ENCODE measurements around the gene COL26A1.

COL26A1 gene

GRCh38 chr7:101536232-101536631 lies 173.6 kb downstream of the COL26A1 start:
- no peak overlapping the region for H3K4me3 ChIP-seq (replicated peaks; ENCODE audit: low read depth, low read length)
- H3K36me3 ChIP-seq (ENCODE audit: control insufficient read depth, insufficient read depth, low read length): no peaks in the 10 kb centered on the region
- TF ChIP-seq, protein P1, sequence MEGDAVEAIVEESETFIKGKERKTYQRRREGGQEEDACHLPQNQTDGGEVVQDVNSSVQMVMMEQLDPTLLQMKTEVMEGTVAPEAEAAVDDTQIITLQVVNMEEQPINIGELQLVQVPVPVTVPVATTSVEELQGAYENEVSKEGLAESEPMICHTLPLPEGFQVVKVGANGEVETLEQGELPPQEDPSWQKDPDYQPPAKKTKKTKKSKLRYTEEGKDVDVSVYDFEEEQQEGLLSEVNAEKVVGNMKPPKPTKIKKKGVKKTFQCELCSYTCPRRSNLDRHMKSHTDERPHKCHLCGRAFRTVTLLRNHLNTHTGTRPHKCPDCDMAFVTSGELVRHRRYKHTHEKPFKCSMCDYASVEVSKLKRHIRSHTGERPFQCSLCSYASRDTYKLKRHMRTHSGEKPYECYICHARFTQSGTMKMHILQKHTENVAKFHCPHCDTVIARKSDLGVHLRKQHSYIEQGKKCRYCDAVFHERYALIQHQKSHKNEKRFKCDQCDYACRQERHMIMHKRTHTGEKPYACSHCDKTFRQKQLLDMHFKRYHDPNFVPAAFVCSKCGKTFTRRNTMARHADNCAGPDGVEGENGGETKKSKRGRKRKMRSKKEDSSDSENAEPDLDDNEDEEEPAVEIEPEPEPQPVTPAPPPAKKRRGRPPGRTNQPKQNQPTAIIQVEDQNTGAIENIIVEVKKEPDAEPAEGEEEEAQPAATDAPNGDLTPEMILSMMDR (IDR thresholded peaks at IDR 0.05; ENCODE audit: insufficient read depth, low read length, poor library complexity, severe bottlenecking): no peak
- no peaks in the 10 kb centered on the region; the same call in 1 of the 2 replicates for H3K27me3 ChIP-seq (replicated peaks; ENCODE audit: control insufficient read depth, insufficient read depth, low read length)
- no peak for DNase-seq (ENCODE audit: extremely low read depth, insufficient read length)

DNA sequence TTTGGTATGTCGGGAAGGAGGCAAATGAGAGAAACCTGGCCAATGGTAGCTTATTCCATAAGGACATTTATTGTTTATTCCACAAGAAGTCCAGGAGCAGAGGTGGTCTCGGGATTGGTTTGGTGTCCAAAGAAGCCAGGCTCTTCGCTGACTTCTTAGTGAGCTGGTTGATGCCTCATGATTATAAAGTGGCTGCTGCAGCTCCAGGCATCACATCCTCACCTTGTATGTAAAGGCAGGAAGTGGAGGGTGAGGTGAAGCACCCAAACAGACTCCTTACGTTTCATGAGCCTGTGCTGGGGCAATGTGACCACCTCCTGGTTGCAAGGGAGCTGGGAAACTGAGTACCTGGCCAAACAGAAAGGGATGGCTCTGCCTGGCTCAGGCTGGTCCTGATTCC lies 174.0 kb downstream of the COL26A1 start:
- TF ChIP-seq, protein P1 (IDR thresholded peaks at IDR 0.05; ENCODE audit: insufficient read depth, low read length, poor library complexity, severe bottlenecking): no peak
- H3K4me3 ChIP-seq (replicated peaks; ENCODE audit: low read depth, low read length): no peak overlapping the region
- H3K36me3 ChIP-seq (ENCODE audit: control insufficient read depth, insufficient read depth, low read length): no peaks in the 10 kb centered on the region
- no peak for DNase-seq (ENCODE audit: extremely low read depth, insufficient read length)
- H3K27me3 ChIP-seq (replicated peaks; ENCODE audit: control insufficient read depth, insufficient read depth, low read length): no peaks in the 10 kb centered on the region; the same call in 1 of the 2 replicates

DNA sequence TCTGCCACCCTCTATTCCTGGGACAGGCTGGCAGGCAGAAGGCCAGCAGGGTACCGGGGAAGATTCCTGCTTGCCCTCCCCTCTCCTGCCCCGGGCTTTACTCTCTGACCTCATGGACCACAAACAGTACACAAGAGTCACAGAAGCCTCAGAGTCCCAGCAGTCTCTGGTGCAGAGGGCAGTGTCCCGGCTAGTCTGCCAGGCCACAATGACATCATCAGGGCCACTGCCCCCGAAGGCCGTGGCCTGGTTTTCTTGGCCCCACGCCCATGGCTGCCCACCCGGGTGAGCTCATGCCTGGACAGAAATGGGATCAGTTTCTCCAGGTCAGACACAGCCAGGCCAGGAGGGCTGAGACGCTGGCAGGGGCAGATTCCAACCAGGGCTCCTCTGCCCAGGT lies 174.5 kb downstream of the COL26A1 start:
- TF ChIP-seq, protein P1 (IDR thresholded peaks at IDR 0.05; ENCODE audit: insufficient read depth, low read length, poor library complexity, severe bottlenecking): no peak
- Histone ChIP-seq H3K27me3 (replicated peaks; ENCODE audit: control insufficient read depth, insufficient read depth, low read length) (no peaks in the 10 kb centered on the region; the same call in 1 of the 2 replicates), H3K36me3 (ENCODE audit: control insufficient read depth, insufficient read depth, low read length) (no peaks in the 10 kb centered on the region), H3K4me3 (replicated peaks; ENCODE audit: low read depth, low read length) (no peak overlapping the region)
- DNase-seq (ENCODE audit: extremely low read depth, insufficient read length): no peak

- TF ChIP-seq, protein P1 (IDR thresholded peaks at IDR 0.05; ENCODE audit: insufficient read depth, low read length, poor library complexity, severe bottlenecking): no peak
- Histone ChIP-seq H3K4me3 (replicated peaks; ENCODE audit: low read depth, low read length) (no peak overlapping the region), H3K36me3 (ENCODE audit: control insufficient read depth, insufficient read depth, low read length) (no peaks in the 10 kb centered on the region), H3K27me3 (replicated peaks; ENCODE audit: control insufficient read depth, insufficient read depth, low read length) (no peaks in the 10 kb centered on the region; the same call in 1 of the 2 replicates)
- no peak for DNase-seq (ENCODE audit: extremely low read depth, insufficient read length)
These were observed 175.4 kb downstream of the COL26A1 start for GRCh38 chr7:101537935-101538595.

- TF ChIP-seq, protein P1 (IDR thresholded peaks at IDR 0.05; ENCODE audit: insufficient read depth, low read length, poor library complexity, severe bottlenecking): peak; percentile 91
- DNase-seq (ENCODE audit: extremely low read depth, insufficient read length): peak; percentile 38
- Histone ChIP-seq H3K27me3 (replicated peaks; ENCODE audit: control insufficient read depth, insufficient read depth, low read length) (no peaks in the 10 kb centered on the region; the same call in 1 of the 2 replicates), H3K36me3 (ENCODE audit: control insufficient read depth, insufficient read depth, low read length) (no peaks in the 10 kb centered on the region), H3K4me3 (replicated peaks; ENCODE audit: low read depth, low read length) (no peak overlapping the region)
These were observed 176.2 kb downstream of the COL26A1 start for GRCh38 chr7:101538596-101539459.
